ENCODE results near the gene ZNF132.
A peak's percentile ranks its signal among the peaks of the same experiment; 100 is the strongest.

The ZNF132 gene

DNA sequence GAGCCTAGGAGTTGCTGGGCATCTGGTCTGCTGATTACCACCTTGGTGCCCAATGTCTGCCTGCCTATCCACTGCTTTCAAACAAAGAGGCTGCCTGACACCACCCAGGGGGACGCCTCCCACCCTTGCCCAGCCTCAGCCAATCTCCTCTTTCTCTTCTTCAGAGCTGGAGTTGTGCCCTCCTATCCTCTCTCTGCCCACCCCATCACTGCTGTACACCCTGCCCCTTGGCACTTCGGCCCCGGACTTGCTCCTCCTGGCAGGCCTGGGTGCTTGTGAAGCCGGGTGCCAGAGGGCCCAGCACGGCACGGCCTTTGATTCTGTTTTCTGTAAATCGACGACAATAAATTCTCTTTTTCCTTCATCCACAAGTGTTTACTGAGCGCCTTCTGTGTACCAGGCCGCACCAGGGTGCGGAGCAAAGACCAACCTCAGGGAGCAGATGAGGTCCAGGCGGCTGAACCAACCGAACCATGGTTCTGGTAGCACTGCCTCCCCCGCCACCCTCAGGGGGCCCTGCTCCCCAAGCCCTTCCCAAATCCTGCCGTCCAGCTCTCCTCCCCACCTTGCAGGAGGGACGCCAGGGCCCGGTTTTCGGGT is 39.5 kb downstream of the ZNF132 start:
- peaks cover 19 to 28% (median 21%) of the 10 kb centered on the region in 5 donors for H3K27me3 ChIP-seq (ENCODE audit: control insufficient read depth in 5 of 5, insufficient read depth in 4 of 5, low read length in 5 of 5)
- peak overlapping the region in 4 of 5 donors; percentile 57 to 70 (median 60) for H3K9ac ChIP-seq (ENCODE audit: low read length in 5 of 5)
- peaks cover 3 to 26% (median 23%) of the 10 kb centered on the region in 5 donors for H3K4me1 ChIP-seq (ENCODE audit: control insufficient read depth in 5 of 5, insufficient read depth in 5 of 5, low read length in 5 of 5)
- no peaks in the 10 kb centered on the region for H3K9me3 ChIP-seq (ENCODE audit: control insufficient read depth in 5 of 5, low read length in 5 of 5)
- H3K4me3 ChIP-seq (ENCODE audit: low read depth in 1 of 5, low read length in 5 of 5) = peak overlapping the region in 4 of 5 donors; percentile 64 to 85 (median 80)
- no peak overlapping the region for H3K27ac ChIP-seq (ENCODE audit: low read depth, low read length)
- H3K36me3 ChIP-seq (ENCODE audit: control insufficient read depth in 5 of 5, insufficient read depth in 5 of 5, low read length in 5 of 5) = no peaks in the 10 kb centered on the region

DNA sequence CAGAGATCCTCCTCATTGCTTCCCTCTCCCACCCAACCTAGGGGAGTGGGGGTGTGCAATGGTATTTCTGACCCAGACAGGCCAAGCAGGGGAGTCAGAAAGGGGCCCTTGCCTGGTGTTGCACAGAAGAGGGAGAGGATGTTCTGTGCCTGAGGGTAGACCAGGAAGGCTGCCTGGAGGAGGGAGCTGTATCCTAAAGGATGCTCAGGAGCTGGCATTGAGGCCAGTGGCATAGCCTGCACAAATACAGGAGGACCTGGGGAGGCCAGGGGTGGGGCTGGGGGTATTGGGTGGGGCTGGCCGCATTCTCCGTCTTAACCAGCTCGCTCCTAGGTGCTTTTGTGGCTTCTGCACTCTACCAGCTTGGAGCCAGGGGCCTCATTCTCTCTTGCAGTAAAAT is 40.0 kb downstream of the ZNF132 start:
- no peak overlapping the region for H3K27ac ChIP-seq (ENCODE audit: low read depth, low read length)
- peak overlapping the region in 1 of 5 donors; percentile 60 for H3K9ac ChIP-seq (ENCODE audit: low read length in 5 of 5)

DNA sequence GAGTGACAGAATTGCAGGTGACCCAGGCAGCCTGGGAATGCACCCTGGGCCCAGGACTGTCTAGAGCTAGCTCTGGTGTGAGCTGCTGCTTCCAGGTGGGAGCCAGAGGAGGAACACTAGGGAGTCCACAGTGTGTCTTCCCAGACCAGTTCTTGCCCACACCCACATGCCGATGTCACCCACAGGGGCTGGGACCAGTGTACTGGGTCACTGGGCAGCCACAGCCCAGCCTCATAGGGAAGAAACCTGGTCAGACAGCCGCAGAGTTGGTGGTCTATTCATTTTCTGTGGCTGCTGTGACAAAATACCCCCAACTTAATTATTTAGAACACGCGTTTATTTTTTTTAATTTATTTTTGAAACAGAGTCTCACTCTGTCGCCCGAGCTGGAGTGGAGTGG is 41.4 kb downstream of the ZNF132 start:
- Histone ChIP-seq H3K9me3 (ENCODE audit: control insufficient read depth in 5 of 5, low read length in 5 of 5) (no peaks in the 10 kb centered on the region), H3K4me1 (ENCODE audit: control insufficient read depth in 5 of 5, insufficient read depth in 5 of 5, low read length in 5 of 5) (peaks cover 3 to 26% (median 23%) of the 10 kb centered on the region in 5 donors), H3K9ac (ENCODE audit: low read length in 5 of 5) (no peak overlapping the region), H3K36me3 (ENCODE audit: control insufficient read depth in 5 of 5, insufficient read depth in 5 of 5, low read length in 5 of 5) (peaks cover 0 to 18% (median 18%) of the 10 kb centered on the region in 5 donors), H3K27ac (ENCODE audit: low read depth, low read length) (no peak overlapping the region), H3K4me3 (ENCODE audit: low read depth in 1 of 5, low read length in 5 of 5) (no peak overlapping the region), H3K27me3 (ENCODE audit: control insufficient read depth in 5 of 5, insufficient read depth in 4 of 5, low read length in 5 of 5) (peaks cover 20 to 30% (median 26%) of the 10 kb centered on the region in 5 donors)

More for the DNA sequence above, 40.0 kb downstream of the ZNF132 start:
- Histone ChIP-seq H3K36me3 (ENCODE audit: control insufficient read depth in 5 of 5, insufficient read depth in 5 of 5, low read length in 5 of 5) (peaks cover 0 to 4% (median 4%) of the 10 kb centered on the region in 5 donors), H3K27me3 (ENCODE audit: control insufficient read depth in 5 of 5, insufficient read depth in 4 of 5, low read length in 5 of 5) (peaks cover 20 to 30% (median 26%) of the 10 kb centered on the region in 5 donors), H3K9me3 (ENCODE audit: control insufficient read depth in 5 of 5, low read length in 5 of 5) (no peaks in the 10 kb centered on the region), H3K4me1 (ENCODE audit: control insufficient read depth in 5 of 5, insufficient read depth in 5 of 5, low read length in 5 of 5) (peaks cover 3 to 26% (median 23%) of the 10 kb centered on the region in 5 donors), H3K4me3 (ENCODE audit: low read depth in 1 of 5, low read length in 5 of 5) (peak overlapping the region in 1 of 5 donors; percentile 64)

DNA sequence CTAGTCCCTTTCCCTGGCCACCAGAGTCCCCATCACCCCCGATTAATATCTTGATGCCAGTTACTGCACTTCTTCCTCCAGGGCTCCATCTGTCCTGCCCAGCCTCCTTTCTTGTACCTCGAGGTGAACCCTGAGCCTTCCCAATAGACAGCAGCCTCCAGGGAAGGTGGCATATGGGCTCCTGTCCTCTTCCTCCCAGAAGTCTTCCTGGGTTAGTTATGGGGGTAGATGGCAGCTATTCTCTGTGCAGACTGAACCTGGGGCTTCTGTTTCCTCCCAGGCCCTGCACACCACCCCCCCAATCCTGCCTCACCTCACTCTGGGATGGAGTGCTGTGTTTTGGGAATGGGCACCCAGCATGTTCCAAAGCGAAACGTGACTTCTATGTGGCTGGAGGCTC is 41.9 kb downstream of the ZNF132 start:
- H3K9me3 ChIP-seq (ENCODE audit: control insufficient read depth in 5 of 5, low read length in 5 of 5) = no peaks in the 10 kb centered on the region
- peaks cover 0 to 22% (median 22%) of the 10 kb centered on the region in 5 donors for H3K36me3 ChIP-seq (ENCODE audit: control insufficient read depth in 5 of 5, insufficient read depth in 5 of 5, low read length in 5 of 5)
- H3K4me1 ChIP-seq (ENCODE audit: control insufficient read depth in 5 of 5, insufficient read depth in 5 of 5, low read length in 5 of 5) = peaks cover 3 to 26% (median 23%) of the 10 kb centered on the region in 5 donors
- no peak overlapping the region for H3K4me3 ChIP-seq (ENCODE audit: low read depth in 1 of 5, low read length in 5 of 5)
- H3K9ac ChIP-seq (ENCODE audit: low read length in 5 of 5) = no peak overlapping the region
- H3K27me3 ChIP-seq (ENCODE audit: control insufficient read depth in 5 of 5, insufficient read depth in 4 of 5, low read length in 5 of 5) = peaks cover 20 to 30% (median 26%) of the 10 kb centered on the region in 5 donors
- H3K27ac ChIP-seq (ENCODE audit: low read depth, low read length) = no peak overlapping the region

DNA sequence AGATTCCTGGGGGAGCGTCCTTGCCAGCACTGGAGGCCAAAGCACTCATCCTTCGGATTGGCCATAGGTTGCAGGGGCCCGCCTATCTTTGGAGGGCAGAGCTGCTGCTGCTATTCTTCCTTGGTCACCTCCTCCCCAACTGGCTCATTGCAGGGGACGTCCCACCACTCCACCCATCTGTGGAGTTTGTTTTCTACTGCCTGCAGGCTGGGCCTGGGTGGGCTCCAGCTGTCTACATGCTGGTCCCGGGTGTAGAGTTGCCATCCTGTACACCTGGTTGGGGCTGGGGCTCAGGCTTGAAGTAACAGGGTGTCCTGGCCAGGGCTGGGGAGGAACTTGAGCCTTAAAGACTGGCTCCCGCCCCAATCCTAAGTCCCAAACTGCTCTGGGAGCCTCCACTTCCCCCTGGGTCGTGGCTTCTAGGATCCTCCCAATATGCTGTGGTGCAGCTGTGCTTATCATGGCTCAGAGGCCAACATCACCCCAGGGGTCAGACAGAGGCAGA is 42.4 kb downstream of the ZNF132 start:
- Histone ChIP-seq H3K4me3 (ENCODE audit: low read depth in 1 of 5, low read length in 5 of 5) (no peak overlapping the region), H3K9me3 (ENCODE audit: control insufficient read depth in 5 of 5, low read length in 5 of 5) (no peaks in the 10 kb centered on the region), H3K27ac (ENCODE audit: low read depth, low read length) (no peak overlapping the region), H3K36me3 (ENCODE audit: control insufficient read depth in 5 of 5, insufficient read depth in 5 of 5, low read length in 5 of 5) (peaks cover 0 to 27% (median 27%) of the 10 kb centered on the region in 5 donors), H3K27me3 (ENCODE audit: control insufficient read depth in 5 of 5, insufficient read depth in 4 of 5, low read length in 5 of 5) (peaks cover 20 to 30% (median 26%) of the 10 kb centered on the region in 5 donors), H3K9ac (ENCODE audit: low read length in 5 of 5) (no peak overlapping the region), H3K4me1 (ENCODE audit: control insufficient read depth in 5 of 5, insufficient read depth in 5 of 5, low read length in 5 of 5) (peaks cover 3 to 26% (median 23%) of the 10 kb centered on the region in 5 donors)

DNA sequence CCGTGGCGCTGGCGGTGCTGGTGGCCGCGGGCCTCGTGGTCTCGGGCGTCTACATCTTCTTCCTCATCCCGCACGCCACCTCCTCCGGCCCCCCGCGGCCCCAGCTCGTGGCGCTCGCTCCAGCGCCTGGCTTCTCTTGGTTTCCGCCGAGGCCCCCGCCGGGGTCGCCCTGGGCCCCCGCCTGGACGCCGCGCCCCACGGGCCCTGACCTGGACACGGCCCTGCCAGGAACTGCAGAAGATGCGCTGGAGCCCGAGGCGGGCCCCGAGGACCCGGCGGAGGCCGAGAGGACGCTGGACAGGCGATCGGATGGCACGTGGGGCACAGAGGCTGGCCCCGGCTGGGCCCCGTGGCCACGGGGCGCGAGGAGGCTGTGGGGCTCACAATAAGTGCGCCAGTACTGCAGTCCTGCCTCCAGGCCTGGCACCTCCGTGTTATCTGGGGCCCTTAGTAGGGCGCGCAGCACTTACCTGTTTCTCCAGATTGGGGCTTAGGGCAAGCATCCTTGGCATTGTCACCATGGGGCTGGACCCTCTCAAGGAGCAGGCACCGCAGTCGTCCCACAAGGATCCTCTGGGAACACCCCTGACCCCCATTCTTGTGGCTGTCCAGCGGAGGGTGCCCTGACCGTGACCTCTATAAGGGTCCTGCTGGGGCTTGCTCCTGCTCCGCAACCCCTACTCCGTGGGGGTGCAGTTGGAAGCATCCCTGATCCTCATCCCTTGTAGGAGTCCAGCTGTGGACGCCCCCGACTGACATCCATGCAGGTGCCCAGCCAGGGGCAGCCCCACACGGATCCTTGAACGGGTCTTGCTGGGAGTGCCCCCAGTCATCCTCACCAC is 43.0 kb downstream of the ZNF132 start:
- Histone ChIP-seq H3K27ac (ENCODE audit: low read depth, low read length) (no peak overlapping the region), H3K27me3 (ENCODE audit: control insufficient read depth in 5 of 5, insufficient read depth in 4 of 5, low read length in 5 of 5) (peaks cover 20 to 30% (median 26%) of the 10 kb centered on the region in 5 donors), H3K4me1 (ENCODE audit: control insufficient read depth in 5 of 5, insufficient read depth in 5 of 5, low read length in 5 of 5) (peaks cover 3 to 22% (median 20%) of the 10 kb centered on the region in 5 donors), H3K9me3 (ENCODE audit: control insufficient read depth in 5 of 5, low read length in 5 of 5) (no peaks in the 10 kb centered on the region), H3K9ac (ENCODE audit: low read length in 5 of 5) (no peak overlapping the region), H3K4me3 (ENCODE audit: low read depth in 1 of 5, low read length in 5 of 5) (no peak overlapping the region), H3K36me3 (ENCODE audit: control insufficient read depth in 5 of 5, insufficient read depth in 5 of 5, low read length in 5 of 5) (peaks cover 0 to 32% (median 29%) of the 10 kb centered on the region in 5 donors)

DNA sequence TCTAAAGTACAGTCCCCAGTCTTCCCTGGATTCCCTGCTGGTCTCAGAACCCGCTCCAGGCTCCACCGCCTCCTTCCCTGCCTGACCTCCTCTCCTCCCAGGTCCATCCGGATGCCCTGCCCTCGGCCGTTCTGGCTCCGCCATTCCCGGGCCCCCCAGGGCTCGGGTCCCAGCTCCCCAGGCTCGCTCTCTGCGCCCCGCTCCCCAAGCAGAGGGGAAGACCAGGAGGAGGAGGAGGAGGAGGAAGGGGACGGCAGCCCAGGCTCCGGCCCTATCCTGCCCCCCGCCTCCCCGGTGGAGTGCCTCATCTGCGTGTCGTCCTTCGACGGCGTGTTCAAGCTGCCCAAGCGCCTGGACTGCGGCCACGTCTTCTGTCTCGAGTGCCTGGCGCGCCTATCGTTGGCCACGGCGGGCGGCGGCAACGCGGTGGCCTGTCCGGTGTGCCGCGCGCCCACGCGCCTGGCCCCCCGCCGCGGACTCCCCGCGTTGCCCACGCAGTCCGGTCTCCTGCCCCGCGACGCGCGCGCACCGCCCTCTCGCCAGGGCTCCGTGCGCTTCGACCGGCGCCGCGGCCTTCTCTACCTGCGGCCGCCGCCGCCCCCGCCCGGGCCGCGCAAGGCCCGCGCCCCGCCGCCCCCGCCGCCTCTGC is 43.9 kb downstream of the ZNF132 start:
- no peak overlapping the region for H3K27ac ChIP-seq (ENCODE audit: low read depth, low read length)
- H3K9ac ChIP-seq (ENCODE audit: low read length in 5 of 5) = peak overlapping the region in 1 of 5 donors; percentile 10
- peaks cover 20 to 30% (median 26%) of the 10 kb centered on the region in 5 donors for H3K27me3 ChIP-seq (ENCODE audit: control insufficient read depth in 5 of 5, insufficient read depth in 4 of 5, low read length in 5 of 5)
- H3K36me3 ChIP-seq (ENCODE audit: control insufficient read depth in 5 of 5, insufficient read depth in 5 of 5, low read length in 5 of 5) = peaks cover 0 to 40% (median 31%) of the 10 kb centered on the region in 5 donors
- H3K4me3 ChIP-seq (ENCODE audit: low read depth in 1 of 5, low read length in 5 of 5) = peak overlapping the region in 1 of 5 donors; percentile 34
- no peaks in the 10 kb centered on the region for H3K9me3 ChIP-seq (ENCODE audit: control insufficient read depth in 5 of 5, low read length in 5 of 5)
- peaks cover 3 to 16% (median 14%) of the 10 kb centered on the region in 5 donors for H3K4me1 ChIP-seq (ENCODE audit: control insufficient read depth in 5 of 5, insufficient read depth in 5 of 5, low read length in 5 of 5)

DNA sequence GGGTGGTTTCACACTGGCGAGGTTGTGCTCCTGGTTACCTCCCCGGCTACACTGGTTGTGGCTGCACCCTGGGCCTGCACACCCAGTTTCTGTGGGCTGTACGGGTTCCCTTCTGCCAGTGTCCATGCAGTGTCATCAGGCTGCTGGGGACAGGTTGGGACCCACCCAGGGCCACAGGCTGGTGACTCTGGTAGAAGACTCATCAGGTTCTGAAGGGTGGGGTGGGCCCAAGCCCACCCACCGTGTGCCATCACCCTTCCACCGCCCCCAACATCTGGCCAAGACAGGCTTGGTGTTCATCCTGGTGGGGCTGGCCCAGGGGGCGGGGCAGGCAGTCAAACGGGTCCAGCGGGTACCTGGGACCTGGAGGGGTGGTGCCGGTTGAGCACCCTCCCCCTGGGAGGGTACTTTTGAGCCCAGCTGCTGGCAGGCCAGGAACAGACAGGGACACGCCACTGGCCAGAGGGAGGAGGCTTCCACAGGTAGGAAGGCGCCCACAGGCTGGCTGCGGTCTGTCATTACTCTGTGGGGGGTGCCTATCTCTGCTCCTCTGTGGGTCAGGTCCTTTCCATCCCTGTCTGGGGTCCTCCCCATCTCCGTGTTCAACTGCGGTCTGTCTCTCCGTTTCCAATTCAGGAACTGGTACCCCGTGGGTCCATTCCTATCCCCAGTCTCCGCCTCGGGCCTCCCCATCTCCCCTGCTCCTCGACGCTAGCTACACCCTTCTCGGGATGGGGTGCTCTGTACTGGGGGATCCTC is 44.6 kb downstream of the ZNF132 start, which contains the start of gene RNF225:
RNF225 (plus strand) TSS at position 437 of the 759 bp plus-strand sequence. CDS start 434 bp downstream, outside the sequence.
- peak within 1 kb of the TSS in 1 of 5 donors; percentile 34 for H3K4me3 ChIP-seq (ENCODE audit: low read depth in 1 of 5, low read length in 5 of 5)
- peaks cover 20 to 30% (median 26%) of the 10 kb centered on the region in 5 donors for H3K27me3 ChIP-seq (ENCODE audit: control insufficient read depth in 5 of 5, insufficient read depth in 4 of 5, low read length in 5 of 5)
- peaks cover 0 to 12% (median 7%) of the 10 kb centered on the region in 5 donors for H3K4me1 ChIP-seq (ENCODE audit: control insufficient read depth in 5 of 5, insufficient read depth in 5 of 5, low read length in 5 of 5)
- H3K27ac ChIP-seq (ENCODE audit: low read depth, low read length) = no peak within 1 kb of the TSS
- H3K9ac ChIP-seq (ENCODE audit: low read length in 5 of 5) = peak within 1 kb of the TSS in 1 of 5 donors; percentile 10
- no peaks in the 10 kb centered on the region for H3K9me3 ChIP-seq (ENCODE audit: control insufficient read depth in 5 of 5, low read length in 5 of 5)
- peaks cover 3 to 47% (median 37%) of the 10 kb centered on the region in 5 donors for H3K36me3 ChIP-seq (ENCODE audit: control insufficient read depth in 5 of 5, insufficient read depth in 5 of 5, low read length in 5 of 5)

DNA sequence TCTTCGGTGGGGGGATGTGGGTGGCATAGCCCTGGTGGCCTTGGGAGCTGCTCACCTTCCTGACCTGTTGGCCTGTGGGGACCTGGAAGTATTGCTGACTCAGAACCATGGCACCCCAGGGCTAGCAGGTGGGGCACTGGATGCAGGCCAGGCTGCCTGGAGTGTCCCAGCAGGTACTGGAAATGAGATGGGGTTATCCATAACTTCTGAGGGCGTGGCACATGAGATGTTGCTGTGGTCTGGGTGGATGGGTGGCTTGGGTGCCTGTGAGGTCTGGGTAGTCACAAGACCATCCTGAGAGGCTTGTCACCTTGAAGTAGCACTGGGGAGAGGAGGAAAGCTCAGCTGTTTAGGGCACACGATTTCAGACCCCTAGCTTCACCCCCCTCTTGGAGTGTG is 45.1 kb downstream of the ZNF132 start:
- Histone ChIP-seq H3K36me3 (ENCODE audit: control insufficient read depth in 5 of 5, insufficient read depth in 5 of 5, low read length in 5 of 5) (peaks cover 3 to 48% (median 37%) of the 10 kb centered on the region in 5 donors), H3K4me1 (ENCODE audit: control insufficient read depth in 5 of 5, insufficient read depth in 5 of 5, low read length in 5 of 5) (peaks cover 0 to 9% (median 4%) of the 10 kb centered on the region in 5 donors), H3K27ac (ENCODE audit: low read depth, low read length) (no peak overlapping the region), H3K9me3 (ENCODE audit: control insufficient read depth in 5 of 5, low read length in 5 of 5) (no peaks in the 10 kb centered on the region), H3K4me3 (ENCODE audit: low read depth in 1 of 5, low read length in 5 of 5) (no peak overlapping the region), H3K9ac (ENCODE audit: low read length in 5 of 5) (no peak overlapping the region), H3K27me3 (ENCODE audit: control insufficient read depth in 5 of 5, insufficient read depth in 4 of 5, low read length in 5 of 5) (peaks cover 20 to 30% (median 26%) of the 10 kb centered on the region in 5 donors)
